H1 (cell line): ENCODE measurements around the gene ILK. TPM values are rescaled to one million over a fixed set of nuclear protein-coding genes. Genes with fewer than 3 reads are reported as not detected.
A peak's percentile ranks its signal among the peaks of the same experiment; 100 is the strongest.

ENCODE experiments used
- CTCF ChIA-PET: fragments of 300-600 bp; sonication (Branson Sonifier 250); formaldehyde crosslinking; loops from one replicate; lab custom pipeline; 2021; ENCODE audit not compliant: partially characterized antibody; lab: Charles Lee
- POLR2A ChIA-PET: fragments of 300-600 bp; sonication (Branson Sonifier 250); formaldehyde crosslinking; loops from one replicate; lab custom pipeline; 2021; ENCODE audit warnings: inconsistent platforms; ENCODE audit not compliant: partially characterized antibody; lab: Charles Lee
- DNase-seq, 2 experiments: peaks; one replicate each; pipeline versions ENCODE4 v3.0.0 to v3.0.0-alpha.2; 2010 to 2022; ENCODE audit warnings: low spot score in 2 of 2, low read depth in 1 of 2, mixed read lengths in 1 of 2
- FAIRE-seq: peaks from 2 replicates; lab custom pipeline; 2011; peaks lifted over from hg19 to GRCh38; lab: Jason Lieb, UNC
- H2AFZ ChIP-seq: 2 replicates; pipeline ENCODE4 v1.8.1; 2012; ENCODE audit warnings: low read length, inconsistent platforms
- H2AK5ac ChIP-seq: 2 replicates; pipeline ENCODE4 v1.6.1; 2013; ENCODE audit warnings: low read depth, low read length
- H2BK120ac ChIP-seq: replicated peaks from 2 replicates; pipeline ENCODE3; 2013; ENCODE audit warnings: low read depth, low read length, inconsistent platforms
- H2BK12ac ChIP-seq: 2 replicates; pipeline ENCODE4 v1.6.1; 2013; ENCODE audit warnings: low read depth, low read length
- H2BK15ac ChIP-seq: 2 replicates; pipeline ENCODE4 v1.6.1; 2013; ENCODE audit warnings: low read length
- H2BK20ac ChIP-seq: 2 replicates; pipeline ENCODE4 v1.6.1; 2013; ENCODE audit warnings: low read length
- H2BK5ac ChIP-seq: 2 replicates; pipeline ENCODE4 v1.6.1; 2013; ENCODE audit warnings: low read depth, low read length
- H3K14ac ChIP-seq: 2 replicates; pipeline ENCODE4 v1.6.1; 2013; ENCODE audit warnings: inconsistent platforms; ENCODE audit not compliant: insufficient read length
- H3K18ac ChIP-seq: 2 replicates; pipeline ENCODE4 v1.6.1; 2013; ENCODE audit warnings: low read length; ENCODE audit errors: extremely low read depth
- H3K23ac ChIP-seq: 2 replicates; pipeline ENCODE4 v1.6.1; 2013; ENCODE audit warnings: inconsistent platforms; ENCODE audit not compliant: insufficient read length
- H3K23me2 ChIP-seq: 2 replicates; pipeline ENCODE4 v1.6.1; 2013; ENCODE audit warnings: low read depth, low read length
- H3K27ac ChIP-seq: 2 replicates; pipeline ENCODE4 v1.6.1; 2011; ENCODE audit warnings: low read depth, low read length, inconsistent platforms
- H3K27me3 ChIP-seq, 4 experiments: replicated peaks in 1 of 4; 1 replicate in 1 of 4; 2 replicates in 3 of 4; pipeline versions ENCODE4 v1.6.1 to v1.8.1; 2011 to 2013; ENCODE audit warnings: low read length in 3 of 4, mild to moderate bottlenecking in 3 of 4, inconsistent platforms in 2 of 4, mixed read lengths in 2 of 4, moderate library complexity in 1 of 4; ENCODE audit not compliant: control insufficient read depth in 3 of 4, insufficient read depth in 3 of 4; ENCODE audit errors: extremely low read depth in 1 of 4
- H3K36me3 ChIP-seq, 4 experiments: 2 replicates each; pipeline versions ENCODE4 v1.6.1 to v1.8.1; 2011 to 2013; ENCODE audit warnings: mild to moderate bottlenecking in 4 of 4, low read length in 3 of 4, moderate library complexity in 2 of 4, control low read depth in 1 of 4, inconsistent platforms in 1 of 4; ENCODE audit not compliant: insufficient read depth in 4 of 4, control insufficient read depth in 2 of 4
- H3K4ac ChIP-seq: replicated peaks from 2 replicates; pipeline ENCODE3; 2013; ENCODE audit warnings: low read length, low read depth, mixed read lengths, inconsistent platforms; ENCODE audit not compliant: insufficient read length
- H3K4me1 ChIP-seq, 4 experiments: replicated peaks in 1 of 4; 1 replicate in 1 of 4; 2 replicates in 3 of 4; pipeline versions ENCODE4 v1.6.1 to v1.8.1; 2011 to 2013; ENCODE audit warnings: low read length in 3 of 4, inconsistent platforms in 2 of 4, mixed read lengths in 1 of 4; ENCODE audit not compliant: insufficient read depth in 4 of 4, control insufficient read depth in 3 of 4
- H3K4me2 ChIP-seq, 2 experiments: 2 replicates each; pipeline versions ENCODE4 v1.6.1 to v1.8.1; 2011 to 2013; ENCODE audit warnings: low read depth in 2 of 2, low read length in 2 of 2, control low read depth in 1 of 2, inconsistent platforms in 1 of 2, mild to moderate bottlenecking in 1 of 2; ENCODE audit not compliant: insufficient read depth in 1 of 2
- H3K4me3 ChIP-seq, 4 experiments: fragments of 200-600, 300-600 bp in 1 of 4; sonication (generic), shearing (Covaris generic), sonication (Bioruptor Twin) in 1 of 4; 2 replicates each; pipeline versions ENCODE4 v1.5.1 to v1.8.1; 2011 to 2016; ENCODE audit warnings: low read length in 4 of 4, low read depth in 3 of 4, control low read depth in 2 of 4, inconsistent platforms in 2 of 4, mild to moderate bottlenecking in 2 of 4, mixed read lengths in 1 of 4, moderate library complexity in 1 of 4; ENCODE audit not compliant: insufficient read depth in 2 of 4; ENCODE audit errors: extremely low read depth in 1 of 4
- H3K56ac ChIP-seq: replicated peaks from 2 replicates; pipeline ENCODE3; 2013; ENCODE audit warnings: low read depth, mild to moderate bottlenecking, mixed read lengths, low read length, inconsistent platforms; ENCODE audit not compliant: insufficient read length
- H3K79me1 ChIP-seq: 2 replicates; pipeline ENCODE4 v1.6.1; 2013; ENCODE audit warnings: low read depth, low read length, control low read depth
- H3K79me2 ChIP-seq, 2 experiments: 2 replicates each; pipeline versions ENCODE4 v1.6.1 to v1.8.1; 2012 to 2013; ENCODE audit warnings: low read length in 2 of 2, mild to moderate bottlenecking in 2 of 2, inconsistent platforms in 1 of 2; ENCODE audit not compliant: insufficient read depth in 2 of 2, control insufficient read depth in 1 of 2
- H3K9ac ChIP-seq, 4 experiments: replicated peaks in 1 of 4; 1 replicate in 1 of 4; 2 replicates in 3 of 4; pipeline versions ENCODE4 v1.6.1 to v1.8.1; 2011 to 2013; ENCODE audit warnings: low read depth in 3 of 4, low read length in 3 of 4, control low read depth in 2 of 4, mild to moderate bottlenecking in 2 of 4, moderate library complexity in 2 of 4, inconsistent platforms in 1 of 4; ENCODE audit errors: extremely low read depth in 1 of 4
- H3K9me3 ChIP-seq, 2 experiments: 2 replicates each; pipeline versions ENCODE4 v1.6.1 to v1.8.1; 2012 to 2013; ENCODE audit warnings: mild to moderate bottlenecking in 2 of 2, moderate library complexity in 2 of 2, control low read depth in 1 of 2, inconsistent platforms in 1 of 2, low read depth in 1 of 2, low read length in 1 of 2, mixed read lengths in 1 of 2; ENCODE audit not compliant: insufficient read depth in 2 of 2
- H4K20me1 ChIP-seq, 2 experiments: replicated peaks in 1 of 2; 2 replicates each; pipeline versions ENCODE3 to v1.8.1; 2011 to 2013; ENCODE audit warnings: inconsistent platforms in 2 of 2, low read length in 2 of 2, mild to moderate bottlenecking in 1 of 2; ENCODE audit not compliant: insufficient read depth in 2 of 2, control insufficient read depth in 1 of 2
- H4K5ac ChIP-seq: 2 replicates; pipeline ENCODE4 v1.6.1; 2013; ENCODE audit warnings: low read length, low read depth, mixed read lengths, inconsistent platforms; ENCODE audit not compliant: insufficient read length
- H4K8ac ChIP-seq: 2 replicates; pipeline ENCODE4 v1.8.0; 2013; ENCODE audit warnings: mild to moderate bottlenecking, moderate library complexity, low read length, inconsistent platforms; ENCODE audit not compliant: insufficient read depth; ENCODE audit errors: extremely low read depth
- H4K91ac ChIP-seq: replicated peaks from 2 replicates; pipeline ENCODE3; 2013; ENCODE audit warnings: low read length, mixed read lengths, inconsistent platforms; ENCODE audit not compliant: insufficient read length
- CTCF ChIP-seq, 3 experiments: IDR thresholded peaks; 1 replicate in 2 of 3; 2 replicates in 1 of 3; pipeline versions ENCODE4 v1.5.1 to v1.6.1; 2011; ENCODE audit warnings: low read length in 3 of 3, mild to moderate bottlenecking in 3 of 3, inconsistent platforms in 2 of 3, low read depth in 1 of 3, moderate library complexity in 1 of 3; ENCODE audit not compliant: insufficient read depth in 1 of 3; ENCODE audit errors: control extremely low read depth in 1 of 3
- NRF1 ChIP-seq: IDR thresholded peaks from 2 replicates; pipeline ENCODE4 v1.6.1; 2011; ENCODE audit warnings: mild to moderate bottlenecking, low read depth, low read length, improper control_type of control experiment
- POLR2AphosphoS5 ChIP-seq: IDR thresholded peaks from 2 replicates; pipeline ENCODE4 v1.6.1; 2011; ENCODE audit warnings: low read depth, low read length
- SAP30 ChIP-seq: fragments of 300-600 bp; sonication (generic); IDR thresholded peaks from 2 replicates; pipeline ENCODE4 v1.7.1; 2012; ENCODE audit warnings: low read length, moderate library complexity, mild to moderate bottlenecking, inconsistent platforms; ENCODE audit not compliant: insufficient read depth, insufficient replicate concordance
- ZNF274 ChIP-seq: IDR thresholded peaks from 2 replicates; pipeline ENCODE4 v1.7.0; 2012; ENCODE audit warnings: low read length, borderline replicate concordance; ENCODE audit errors: extremely low read depth
- WGBS, 2 experiments: shearing (Covaris generic) in 1 of 2; methylation state at CpG; one replicate each; pipeline versions ENCODE4 v1.1.6 to v1.1.7; 2013 to 2015; ENCODE audit warnings: low lambda C conversion rate in 2 of 2, mixed read lengths in 2 of 2, inconsistent platforms in 1 of 2, low coverage in 1 of 2, missing lambda C conversion rate in 1 of 2; ENCODE audit not compliant: insufficient replicate concordance in 2 of 2, insufficient coverage in 1 of 2, insufficient read length in 1 of 2; ENCODE audit errors: extremely low coverage in 1 of 2, missing lambda C conversion rate in 1 of 2; 5-methylcytosine and 5-hydroxymethylcytosine counted together
- polyA plus RNA-seq, 7 experiments: library from polyadenylated mRNA; depleted of rRNA in 3 of 7; stranded (reverse) in 5 of 7; unstranded in 2 of 7; fragments of >200 nt in 5 of 7; fragments of 200-250 nt in 2 of 7; gene quantifications; 1 replicate in 5 of 7; 2 replicates in 1 of 7; 4 replicates in 1 of 7; pipeline versions ENCODE4 v1.2.1 to v1.2.3, GENCODE V29; 2011 to 2013; ENCODE audit warnings: missing spikeins in 2 of 7, mixed read lengths in 2 of 7
- total RNA-seq: library from RNA; stranded (reverse); fragmentation: NEBNext Ultra II Directional; extraction: Animal tissue kit (Norgen Biotek cat#: 25700); gene quantifications from 2 replicates; pipeline ENCODE4 v1.2.1, GENCODE V29; 2021

ILK gene
- total and polyA plus RNA-seq, 2 of the 8 experiments (the other 6 are each of a cell fraction or from before 2014, with no cell fraction given), result 91.4 to 132 TPM

- peaks cover 0 to 2% of the 10 kb centered on the region in 2 experiments for H4K20me1 ChIP-seq
- no peak overlapping the region for H4K91ac ChIP-seq
- peak overlapping the region; percentile 30; the same call in 1 of the 2 replicates for H4K8ac ChIP-seq
- no peaks in the 10 kb centered on the region for H3K79me2 ChIP-seq
- no peak overlapping the region for H2AFZ ChIP-seq
- H3K79me1 ChIP-seq, result no peaks in the 10 kb centered on the region
- H3K9me3 ChIP-seq, result no peaks in the 10 kb centered on the region
- no peak overlapping the region for H2BK5ac ChIP-seq
- H3K27me3 ChIP-seq, result no peaks in the 10 kb centered on the region; a peak in 1 of 7 replicates
- H3K27ac ChIP-seq, result no peak overlapping the region
- H3K4ac ChIP-seq, result no peak overlapping the region
- no peaks in the 10 kb centered on the region for H3K4me1 ChIP-seq
- H3K4me2 ChIP-seq, result no peak overlapping the region
- FAIRE-seq, result no peak
- no peak overlapping the region for H2BK120ac ChIP-seq
- WGBS, 2 experiments, result 94% methylated on average over 26 of the region's 26 CpGs; no CpG with 5 or more reads in 1 of the 2 experiments
- no peak overlapping the region for H2AK5ac ChIP-seq
- H3K23ac ChIP-seq, result no peak overlapping the region
- H3K56ac ChIP-seq, result no peak overlapping the region
- H3K14ac ChIP-seq, result no peak overlapping the region
- TF ChIP-seq SAP30 (no peak), CTCF (IDR thresholded peaks at IDR 0.05; ENCODE audit: control extremely low read depth in 1 of 3, insufficient read depth in 1 of 3, low read depth in 1 of 3, low read length in 3 of 3) (no peak), POLR2AphosphoS5 (no peak), NRF1 (no peak), ZNF274 (no peak)
- no peak overlapping the region for H3K9ac ChIP-seq
- no peak overlapping the region for H4K5ac ChIP-seq
- no peak overlapping the region for H2BK20ac ChIP-seq
- H2BK12ac ChIP-seq, result no peak overlapping the region
- H3K36me3 ChIP-seq, result no peaks in the 10 kb centered on the region; a peak in 1 of 8 replicates
- ChIA-PET CTCF (interaction anchor here (1.1 to 2.7 kb wide), 6 partner anchors 9 to 110 kb away, joined by 3 to 10 read pairs (median 4); partner anchors contain the start of gene TAF10), POLR2A (interaction anchor here (0.6 kb wide), 1 partner anchor 145 kb away, joined by 3 read pairs; no protein-coding TSS in a partner anchor)
- H3K23me2 ChIP-seq, result no peaks in the 10 kb centered on the region
- H3K4me3 ChIP-seq, result no peak overlapping the region
- H2BK15ac ChIP-seq, result no peak overlapping the region
- no peak for DNase-seq
- H3K18ac ChIP-seq, result no peak overlapping the region
Observed at GRCh38 chr11:6640985-6641701, 37.6 kb downstream of the ILK start.
